HG03521 (cell line): Measurements from ENCODE around the gene FANCI.
"Not testable (repeated sequence)": the region's sequence is repeated elsewhere in the genome, so short reads cannot be mapped to it uniquely, and the experiment has no call there.

Experiments
- ATAC-seq: cut with Tn5 transposase; IDR thresholded peaks from one replicate; pipeline ENCODE4 v1.9.1; 2021; ENCODE audit warnings: mild to moderate bottlenecking, moderate library complexity; ENCODE audit not compliant: unreplicated experiment

Gene FANCI

DNA sequence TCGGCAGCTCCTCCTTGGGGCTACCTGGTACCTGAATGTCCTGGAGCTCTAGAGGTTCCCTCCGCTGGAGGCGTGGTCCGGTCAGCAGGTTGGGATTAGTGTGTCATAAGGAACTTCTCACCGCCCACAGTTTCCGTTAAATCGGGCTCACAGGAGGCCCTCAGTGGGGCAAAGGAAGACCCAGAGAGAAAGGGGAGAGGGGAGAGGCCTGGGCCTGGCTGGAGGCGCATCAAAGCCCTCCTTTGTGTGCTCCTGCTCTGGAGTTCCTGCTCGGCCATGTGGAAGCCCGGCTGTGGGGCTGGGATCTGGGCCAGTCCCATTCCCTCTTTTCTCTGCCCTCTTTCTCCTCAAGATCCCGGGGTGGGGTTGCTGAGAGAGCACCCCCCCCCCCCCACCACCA lies 22.2 kb upstream of the FANCI start, which contains the start of gene RLBP1:
Gene RLBP1 (minus strand): TSS at position 37 of the 400 bp plus-strand sequence. CDS start 2,604 bp downstream, outside the sequence.
- ATAC-seq = no peak

DNA sequence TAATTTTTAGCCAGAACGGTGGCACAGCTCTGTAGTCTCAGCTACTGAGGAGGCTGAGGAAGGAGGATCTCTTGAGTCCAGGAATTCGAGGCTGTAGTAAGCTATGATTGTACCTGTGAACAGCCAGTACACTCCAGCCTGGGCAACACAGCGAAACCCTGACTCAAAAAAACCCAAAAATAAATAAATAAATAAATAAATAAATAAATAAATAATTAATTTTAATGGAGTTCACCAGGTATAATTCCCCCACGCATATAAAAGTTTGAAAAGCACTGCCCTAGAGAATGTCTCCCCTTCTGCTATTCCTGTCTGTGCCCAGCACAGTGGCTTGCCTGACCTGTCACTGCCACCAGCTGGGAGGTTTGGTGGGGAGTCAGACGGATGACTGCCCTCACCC lies 18.2 kb upstream of the FANCI start:
- ATAC-seq = no peak

DNA sequence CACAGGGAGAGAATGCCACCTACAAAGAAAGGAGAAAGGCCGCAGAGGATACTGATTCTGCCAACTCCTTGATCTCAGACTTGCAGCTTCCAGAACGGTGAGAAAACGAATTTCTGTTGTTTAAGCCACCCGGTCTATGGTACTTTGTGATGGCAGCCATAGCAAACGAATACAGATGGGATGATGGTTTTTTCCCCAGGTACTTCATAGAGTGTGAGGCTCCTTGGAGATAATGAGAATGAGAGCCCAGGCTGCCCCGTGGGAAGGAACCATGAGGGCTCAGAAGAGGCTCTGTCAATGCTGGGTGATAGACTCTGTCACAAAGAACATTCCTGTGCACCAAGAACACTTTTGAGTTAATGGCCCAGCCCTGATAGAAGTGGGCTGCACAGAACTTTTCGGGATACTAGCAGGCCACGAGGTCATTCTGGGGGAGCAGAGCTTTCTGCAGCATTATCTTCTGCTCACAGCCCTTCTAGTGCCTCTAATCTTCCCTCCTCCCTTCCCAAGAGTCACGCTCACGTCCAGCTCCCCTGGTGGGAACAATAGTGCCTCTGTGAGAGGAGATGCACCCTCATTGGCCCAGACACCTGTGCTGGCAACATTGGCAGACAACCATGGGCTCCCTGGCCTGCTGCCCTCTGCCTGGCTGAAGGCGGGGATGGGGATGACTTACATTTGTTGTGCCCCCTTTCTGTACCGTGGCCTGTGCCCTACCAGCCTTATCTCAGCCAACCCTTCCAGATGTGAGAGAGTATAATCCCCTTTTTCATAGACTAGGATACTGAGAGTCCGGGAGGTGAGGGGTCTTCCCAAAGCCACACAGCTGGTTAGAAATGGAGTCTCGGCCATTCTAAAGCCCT lies 17.2 kb upstream of the FANCI start:
- no peak for ATAC-seq

DNA sequence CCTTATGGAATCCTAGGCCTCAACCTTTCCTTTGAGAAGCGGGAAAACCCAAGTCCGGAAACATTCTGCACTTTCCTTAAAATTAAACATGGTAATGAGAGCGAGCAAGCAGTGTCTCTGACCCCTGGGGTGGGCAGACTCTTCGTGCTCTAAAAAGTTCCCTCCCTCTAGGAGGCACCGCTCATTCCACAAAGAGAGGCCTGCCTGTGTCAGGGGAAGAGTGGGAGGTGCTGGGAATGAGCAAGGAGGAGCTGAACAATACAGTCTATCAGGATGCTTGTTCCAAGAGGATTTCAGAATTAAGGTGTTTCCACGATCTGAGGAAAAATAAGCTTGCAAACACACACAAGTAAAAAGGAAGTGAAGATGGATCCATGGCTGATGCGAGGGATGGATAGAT lies 16.4 kb upstream of the FANCI start:
- no peak for ATAC-seq

DNA sequence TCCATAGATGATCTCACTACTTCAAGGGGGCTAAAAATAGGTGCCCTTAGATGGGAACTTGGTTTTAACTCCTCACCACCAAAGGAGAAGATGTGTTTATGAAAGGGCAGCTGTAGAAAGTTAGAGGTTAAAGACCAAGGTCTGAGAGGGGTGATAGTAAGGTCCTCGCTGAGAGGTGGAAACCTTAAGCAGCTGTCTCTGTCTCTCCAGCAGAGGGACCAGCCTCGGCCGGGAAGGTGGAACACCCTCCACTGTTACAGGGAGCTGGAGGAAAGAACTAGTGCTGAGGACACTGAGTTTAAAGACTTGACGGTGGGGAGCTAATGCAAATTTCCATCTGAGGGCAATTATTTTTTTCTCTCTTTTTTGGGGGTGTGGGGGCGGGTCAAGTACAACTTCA lies 13.5 kb upstream of the FANCI start:
- no peak for ATAC-seq

DNA sequence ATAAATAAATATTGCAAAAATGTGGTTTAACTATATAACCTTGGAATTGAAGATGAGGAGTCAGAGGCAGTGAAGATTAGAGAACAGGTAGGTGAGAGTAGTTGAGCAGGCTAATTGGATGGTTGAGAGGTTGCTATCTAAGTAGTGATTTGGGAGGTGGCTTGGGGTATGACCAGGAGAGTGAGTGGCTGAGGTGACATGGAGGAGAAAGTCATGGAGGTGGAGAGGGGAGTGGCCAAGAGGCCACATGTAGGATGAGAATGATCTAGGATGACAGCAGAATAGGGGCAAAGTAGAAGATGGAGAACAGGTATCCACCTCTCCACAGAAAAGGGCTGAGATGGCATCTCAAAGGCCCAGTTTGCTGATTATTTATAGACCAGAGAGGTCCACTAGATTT lies 11.9 kb upstream of the FANCI start:
- ATAC-seq = no peak

DNA sequence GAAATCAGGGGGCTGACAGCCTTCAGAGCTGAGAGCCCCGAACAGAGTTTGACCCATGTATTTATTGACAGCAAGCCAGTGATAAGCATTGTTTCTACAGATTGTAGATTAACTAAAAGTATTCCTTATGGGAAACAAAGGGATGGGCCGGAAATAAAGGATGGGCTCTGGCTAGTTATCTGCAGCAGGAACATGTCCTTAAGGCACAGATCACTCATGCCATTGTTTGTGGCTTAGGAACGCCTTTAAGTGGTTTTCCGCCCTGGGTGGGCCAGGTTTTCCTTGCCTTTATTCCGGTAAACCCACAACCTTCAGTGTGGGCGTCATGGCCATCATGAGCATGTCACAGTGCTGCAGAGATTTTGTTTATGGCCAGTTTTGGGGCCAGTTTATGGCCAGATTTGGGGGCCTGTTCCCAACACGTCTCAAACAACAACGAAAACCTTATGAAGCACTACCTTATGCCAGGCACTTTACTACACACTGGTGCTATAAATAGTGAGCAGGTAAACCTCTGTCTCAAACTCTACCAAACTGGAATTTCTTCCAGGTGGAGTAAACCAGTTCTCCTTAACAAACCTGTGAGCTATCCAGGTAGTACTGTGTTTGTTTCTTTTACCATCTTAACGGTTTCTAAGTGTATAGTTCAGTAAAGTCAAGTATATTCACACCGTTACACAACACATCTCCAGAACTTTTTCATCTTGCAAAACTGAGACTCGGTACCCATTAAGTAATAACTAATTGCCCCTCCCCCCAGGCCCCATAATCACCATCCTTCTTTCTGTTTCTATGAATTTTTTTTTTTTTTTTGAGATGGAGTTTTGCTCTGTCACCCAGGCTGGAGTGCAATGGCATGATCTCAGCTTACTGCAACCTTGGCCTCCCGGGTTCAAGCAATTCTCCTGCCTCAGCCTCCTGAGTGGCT lies 3.6 kb upstream of the FANCI start:
- ATAC-seq = not testable (repeated sequence)

DNA sequence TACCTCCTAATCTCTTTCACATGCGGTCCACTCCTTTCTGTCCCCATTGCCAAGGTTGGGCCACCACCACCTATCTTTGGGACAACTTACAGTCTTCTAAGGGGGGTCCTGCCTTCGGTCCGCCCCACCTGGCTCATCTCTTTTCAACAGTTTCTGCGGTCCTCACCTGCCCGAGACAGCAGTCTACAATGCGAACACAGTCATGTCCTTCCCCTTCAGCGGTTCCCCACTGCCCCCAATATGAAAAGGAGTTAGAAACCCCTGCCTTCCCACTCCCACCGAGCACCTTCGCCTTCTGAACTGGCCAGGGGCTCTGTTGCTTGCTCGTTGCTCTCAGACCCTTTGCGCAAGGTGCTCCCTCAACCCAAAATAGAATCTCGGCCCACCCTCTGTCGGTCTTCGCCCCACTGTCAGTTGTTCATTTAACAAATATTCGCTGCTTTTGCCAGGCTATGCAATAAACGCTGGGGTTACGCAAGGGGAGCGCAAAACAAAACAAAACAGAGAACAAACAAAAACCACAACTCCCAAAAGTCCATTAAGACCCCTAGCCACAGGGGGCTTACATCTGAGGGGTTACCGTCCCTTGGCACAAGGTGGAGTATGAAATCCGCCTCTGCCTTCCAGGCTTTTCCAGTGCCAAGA lies 611 bp upstream of the FANCI start:
- no peak for ATAC-seq

DNA sequence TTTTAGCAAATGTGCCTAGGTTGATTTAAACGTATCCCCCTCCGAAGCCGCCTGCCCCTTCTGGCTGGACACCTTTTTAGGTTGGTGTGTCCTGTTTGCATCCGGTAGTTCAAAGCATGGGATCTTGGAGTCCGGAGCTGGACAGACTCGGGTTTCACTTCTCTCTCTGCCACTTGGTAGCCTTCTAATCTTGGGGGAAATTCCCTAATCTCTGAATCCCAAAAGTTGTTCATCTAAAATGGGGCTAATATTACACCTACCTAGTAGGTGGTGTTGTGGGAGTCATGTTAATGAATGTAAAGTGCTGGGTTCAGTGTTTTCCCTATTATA lies 760 bp downstream of the FANCI start:
- peak; percentile 3 for ATAC-seq

DNA sequence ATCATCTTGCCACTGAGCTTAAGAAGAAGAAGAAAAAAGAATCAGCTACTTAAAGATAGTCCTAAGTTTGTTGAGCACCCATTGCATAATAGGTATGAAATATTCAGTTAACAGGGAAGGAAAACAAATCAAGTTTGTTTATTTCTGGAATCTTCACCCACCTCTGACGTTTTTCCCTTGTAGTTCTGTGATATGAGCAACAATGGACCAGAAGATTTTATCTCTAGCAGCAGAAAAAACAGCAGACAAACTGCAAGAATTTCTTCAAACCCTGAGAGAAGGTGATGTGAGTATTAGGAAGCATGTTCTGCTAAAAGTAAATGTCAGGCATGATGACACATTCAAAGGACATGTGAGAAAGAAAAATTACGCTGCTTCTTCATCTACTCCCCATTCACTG lies 3.7 kb downstream of the FANCI start:
- no peak for ATAC-seq

DNA sequence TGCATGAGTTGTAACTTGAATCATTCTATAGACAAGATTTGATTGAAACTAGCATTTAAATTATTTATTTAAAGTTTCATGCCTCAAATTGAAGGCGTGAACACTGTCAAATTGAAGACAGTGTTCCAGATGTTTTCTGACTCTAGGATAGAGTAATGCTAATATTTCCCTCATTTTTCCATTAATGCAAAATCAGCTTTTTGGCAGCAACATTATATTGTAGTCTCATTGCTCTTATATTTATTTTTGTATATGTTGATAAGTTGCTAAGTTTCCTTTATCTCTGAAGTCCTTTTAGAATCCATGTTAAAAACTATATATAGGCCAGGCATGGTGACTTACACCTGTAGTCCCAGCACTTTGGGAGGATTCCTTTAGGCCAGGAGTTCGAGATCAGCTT lies 4.8 kb downstream of the FANCI start:
- ATAC-seq = no peak

DNA sequence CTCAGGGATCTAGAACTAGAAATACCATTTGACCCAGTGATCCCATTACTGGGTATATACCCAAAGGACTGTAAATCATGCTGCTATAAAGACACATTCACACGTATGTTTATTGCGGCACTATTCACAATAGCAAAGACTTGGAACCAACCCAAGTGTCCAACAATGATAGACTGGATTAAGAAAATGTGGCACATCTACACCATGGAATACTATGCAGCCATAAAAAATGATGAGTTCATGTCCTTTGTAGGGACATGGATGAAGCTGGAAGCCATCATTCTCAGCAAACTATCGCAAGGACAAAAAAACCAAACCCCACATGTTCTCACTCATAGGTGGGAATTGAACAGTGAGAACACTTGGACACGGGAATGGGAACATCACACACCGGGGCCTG lies 6.4 kb downstream of the FANCI start:
- not testable (repeated sequence) for ATAC-seq

DNA sequence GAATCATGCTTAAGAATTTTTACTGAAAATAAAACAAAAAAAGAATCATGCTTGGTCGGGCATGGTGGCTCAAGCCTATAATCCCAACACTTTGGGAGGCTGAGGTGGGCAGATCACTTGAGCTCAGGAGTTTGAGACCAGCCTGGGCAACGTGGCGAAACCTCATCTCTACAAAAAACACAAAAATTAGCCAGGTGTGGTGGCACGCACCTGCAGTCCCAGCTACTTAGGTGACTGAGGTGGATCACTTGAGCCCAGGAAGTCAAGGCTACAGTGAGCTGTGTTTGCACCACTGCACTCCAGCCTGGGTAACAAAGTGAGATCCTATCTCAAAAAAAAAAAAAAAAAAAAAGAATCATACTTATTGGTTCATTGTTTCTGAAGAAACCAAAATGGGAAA lies 33.5 kb downstream of the FANCI start:
- not testable (repeated sequence) for ATAC-seq

DNA sequence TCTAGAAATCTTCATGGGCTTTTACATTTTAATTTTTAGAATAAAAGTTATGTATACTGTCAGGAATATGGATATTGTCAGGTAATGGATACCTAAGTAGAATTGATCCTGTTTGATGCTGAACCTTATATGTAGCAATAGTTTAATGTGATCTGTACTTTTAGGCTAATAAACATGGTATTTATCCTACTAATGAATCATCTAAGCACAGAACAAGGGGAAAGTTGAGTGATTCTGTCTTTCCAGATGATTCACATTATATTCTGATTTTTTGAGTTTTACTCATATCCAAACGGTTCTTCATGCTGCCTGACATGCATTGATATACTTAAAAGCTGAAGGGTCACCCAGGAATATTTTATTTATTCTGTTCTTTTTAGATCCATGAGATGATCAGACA lies 34.5 kb downstream of the FANCI start:
- no peak for ATAC-seq

DNA sequence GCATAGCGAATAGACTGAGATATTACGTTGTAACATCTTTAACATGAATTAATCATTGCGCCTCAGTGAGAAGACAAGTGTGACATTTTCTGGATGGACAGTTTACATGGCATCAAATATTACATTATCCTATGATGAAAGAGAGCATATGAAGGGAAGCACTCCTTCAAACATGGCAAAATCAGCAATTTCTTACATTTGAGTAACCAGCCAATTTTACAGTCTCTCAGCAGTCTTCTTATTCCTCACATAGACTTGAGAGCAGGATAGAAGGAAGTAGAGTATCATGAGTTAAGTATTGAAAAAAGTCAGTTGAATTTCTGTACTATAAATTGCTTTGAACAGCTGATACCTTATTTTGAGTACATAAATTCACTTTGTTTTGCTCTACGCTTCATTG lies 38.9 kb downstream of the FANCI start:
- no peak for ATAC-seq

DNA sequence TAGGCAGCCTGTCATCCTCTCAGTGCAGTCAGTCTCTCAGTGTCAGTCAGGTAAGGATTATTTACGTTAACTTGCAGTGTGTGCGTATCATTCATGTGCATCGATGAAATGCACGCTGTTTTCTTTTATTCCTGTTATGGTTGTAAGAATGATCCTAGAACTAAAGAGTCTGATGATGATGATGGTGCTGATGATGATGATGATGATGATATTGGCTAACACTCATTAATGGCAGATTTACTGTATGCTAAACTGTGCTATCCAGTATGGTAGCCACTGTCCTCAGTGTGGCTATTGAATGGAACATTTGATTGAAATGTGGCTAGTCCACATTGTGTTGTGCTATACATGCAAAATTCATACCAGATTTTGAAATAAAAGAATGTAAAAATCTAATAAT lies 39.4 kb downstream of the FANCI start:
- no peak for ATAC-seq

DNA sequence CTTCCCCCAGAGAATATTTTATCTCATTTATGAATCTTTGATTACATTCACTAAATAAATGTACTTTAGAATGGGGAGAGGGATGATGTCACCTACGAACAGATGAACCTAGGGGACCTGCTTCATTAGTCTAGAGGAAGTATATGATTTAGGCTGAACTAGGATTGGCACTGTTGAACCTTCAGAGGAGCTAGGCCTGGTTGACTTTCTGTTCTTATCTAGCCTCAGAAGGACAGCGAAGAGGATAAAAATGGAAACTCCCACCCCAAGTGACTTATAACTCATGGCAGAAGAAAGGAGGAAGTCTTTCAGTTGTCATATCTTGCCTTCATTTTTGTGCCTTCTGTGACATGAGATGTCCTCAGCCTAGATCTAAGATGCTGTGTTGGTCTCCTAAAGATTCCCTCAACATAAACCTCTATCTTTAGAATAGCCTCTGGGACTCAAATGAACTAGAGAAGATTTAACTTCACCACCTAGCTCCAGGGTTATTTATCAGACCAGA lies 48.2 kb downstream of the FANCI start:
- ATAC-seq = no peak

DNA sequence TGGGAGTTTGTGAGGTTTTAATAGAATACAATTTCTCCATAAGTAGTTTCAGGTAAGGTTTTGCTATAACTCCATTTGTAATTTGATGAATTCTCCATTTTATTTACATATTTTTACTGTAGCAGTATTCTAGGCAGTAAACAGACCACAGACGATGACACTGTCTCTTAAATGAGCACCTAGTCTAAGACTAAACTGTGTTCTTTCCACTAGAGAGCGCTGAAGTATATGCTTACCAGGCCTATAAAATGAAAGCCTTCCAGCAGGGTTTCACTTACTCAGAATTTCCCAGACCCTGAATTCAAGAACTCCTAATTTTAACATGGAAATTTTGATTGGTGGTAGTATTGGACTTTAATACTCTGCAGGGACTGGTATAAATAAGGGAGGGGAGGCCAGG lies 49.2 kb downstream of the FANCI start:
- no peak for ATAC-seq

DNA sequence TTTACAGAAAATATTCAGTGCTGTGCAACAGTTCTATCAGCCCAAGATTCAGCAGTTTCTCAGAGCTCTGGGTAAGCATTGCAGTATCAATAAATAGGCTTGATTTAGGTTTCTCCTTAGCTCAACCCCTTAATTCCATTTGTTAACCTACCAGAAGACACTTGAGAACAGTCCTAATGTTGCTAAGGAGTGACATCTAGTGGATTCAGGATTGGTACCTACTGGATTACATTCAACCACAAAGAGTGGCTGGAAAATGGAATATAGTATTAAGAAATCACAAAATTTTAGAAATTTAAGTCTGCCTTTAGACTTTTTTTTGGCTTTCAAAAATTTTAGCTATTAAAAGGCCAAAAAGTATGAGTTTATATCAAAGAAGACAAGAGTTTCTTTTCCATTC lies 56.1 kb downstream of the FANCI start:
- no peak for ATAC-seq

DNA sequence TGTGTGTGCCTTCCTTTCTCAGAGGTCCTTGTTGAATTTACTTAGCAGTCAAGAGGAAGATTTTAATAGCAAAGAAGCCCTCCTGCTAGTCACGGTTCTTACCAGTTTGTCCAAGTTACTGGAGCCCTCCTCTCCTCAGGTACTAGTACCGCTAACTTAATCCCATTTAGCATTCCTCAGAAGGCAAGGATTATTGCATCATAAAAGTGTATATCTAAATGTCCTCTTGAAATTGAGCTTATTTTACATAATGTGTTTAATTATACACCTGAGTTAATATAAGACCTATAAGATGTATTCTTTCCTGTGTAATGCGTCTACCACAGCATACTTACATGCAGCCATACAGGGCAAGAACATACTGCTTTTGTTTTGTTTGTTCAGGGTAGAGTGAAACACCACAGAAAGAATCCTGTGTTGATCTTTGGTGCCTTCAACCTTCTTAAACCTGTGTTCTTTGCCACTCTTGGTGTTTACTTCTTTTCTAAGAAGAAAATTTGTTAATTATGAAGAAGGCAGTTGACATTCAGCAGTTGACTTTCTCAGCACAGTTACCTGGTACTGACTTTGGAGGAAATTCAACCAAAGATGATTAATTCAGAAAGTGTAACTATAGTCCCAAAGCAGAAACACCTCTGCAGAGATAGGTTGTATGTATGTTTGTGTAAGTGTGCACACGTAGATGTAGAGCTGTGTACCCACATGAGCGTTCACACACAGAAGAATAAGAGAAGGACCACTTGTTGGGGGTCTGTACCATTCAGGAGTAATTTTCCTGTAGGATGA lies 57.7 kb downstream of the FANCI start:
- ATAC-seq = no peak

DNA sequence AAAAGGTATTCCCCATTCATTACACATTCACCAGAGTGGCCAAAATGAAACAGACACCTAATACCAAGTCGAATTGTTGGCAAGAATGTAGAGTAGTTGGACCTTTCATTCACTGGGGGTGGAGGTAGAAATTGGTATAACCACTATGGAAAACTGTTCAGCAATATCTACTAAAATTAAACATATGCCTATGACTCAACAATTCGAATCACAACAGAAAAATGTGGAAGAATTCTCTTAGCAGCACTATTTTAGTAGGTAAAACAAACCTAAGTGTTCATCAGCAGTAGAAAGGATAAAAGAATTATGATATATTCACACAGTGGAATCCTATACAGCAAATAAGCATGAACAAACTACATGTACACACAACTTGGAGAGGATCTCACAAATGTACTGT lies 60.2 kb downstream of the FANCI start:
- ATAC-seq = no peak
